Epithelial cell of esophagus (primary cell): ENCODE measurements around the gene MTERF4.

ENCODE experiments used
- DNase-seq: peaks from one replicate; pipeline ENCODE4 v3.0.0; 2010; ENCODE audit warnings: low read depth
- H3K4me3 ChIP-seq: 2 replicates; pipeline ENCODE4 v1.5.1; 2011; ENCODE audit warnings: mild to moderate bottlenecking, low read length, control low read depth
- TF ChIP-seq, protein P1 (sequence below): IDR thresholded peaks from 2 replicates; pipeline ENCODE4 v1.5.1; 2011; ENCODE audit warnings: low read depth, mild to moderate bottlenecking, low read length, control low read depth, inconsistent platforms; ENCODE audit not compliant: insufficient read depth; ENCODE audit errors: missing control alignments

MTERF4 gene

DNA sequence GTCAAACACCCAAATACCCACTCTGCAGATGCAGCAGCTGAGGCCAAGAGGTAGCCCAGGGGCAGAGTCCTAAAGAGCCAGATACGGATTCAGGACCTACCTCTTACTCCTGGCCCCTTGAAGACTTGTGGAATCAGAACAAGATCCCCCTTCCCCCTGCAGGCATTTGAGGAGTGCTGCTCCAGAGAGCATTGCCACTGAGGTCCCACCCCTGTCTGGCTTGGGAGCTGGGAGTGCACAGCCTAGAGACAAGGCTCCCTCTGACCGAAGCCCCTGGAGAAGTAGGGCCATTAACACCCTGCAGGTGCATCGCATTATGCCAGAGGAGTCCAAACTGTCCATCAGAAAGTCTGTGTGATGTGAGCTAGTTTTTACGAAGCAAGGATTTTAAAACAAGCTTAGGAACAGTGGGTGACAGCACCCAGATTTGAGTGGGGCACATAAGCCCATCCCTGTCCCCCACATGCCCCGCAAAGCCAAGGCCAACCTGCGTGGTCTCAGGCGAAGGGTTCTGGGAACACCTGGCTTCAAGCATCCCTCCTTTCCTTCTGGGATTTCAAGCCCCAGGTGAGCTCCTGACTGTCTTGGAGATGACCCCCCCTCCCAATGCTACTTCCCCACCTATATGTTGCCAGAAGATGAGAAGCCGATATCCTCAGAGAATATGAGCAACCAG lies 48.4 kb downstream of the MTERF4 start:
- TF ChIP-seq, protein P1, sequence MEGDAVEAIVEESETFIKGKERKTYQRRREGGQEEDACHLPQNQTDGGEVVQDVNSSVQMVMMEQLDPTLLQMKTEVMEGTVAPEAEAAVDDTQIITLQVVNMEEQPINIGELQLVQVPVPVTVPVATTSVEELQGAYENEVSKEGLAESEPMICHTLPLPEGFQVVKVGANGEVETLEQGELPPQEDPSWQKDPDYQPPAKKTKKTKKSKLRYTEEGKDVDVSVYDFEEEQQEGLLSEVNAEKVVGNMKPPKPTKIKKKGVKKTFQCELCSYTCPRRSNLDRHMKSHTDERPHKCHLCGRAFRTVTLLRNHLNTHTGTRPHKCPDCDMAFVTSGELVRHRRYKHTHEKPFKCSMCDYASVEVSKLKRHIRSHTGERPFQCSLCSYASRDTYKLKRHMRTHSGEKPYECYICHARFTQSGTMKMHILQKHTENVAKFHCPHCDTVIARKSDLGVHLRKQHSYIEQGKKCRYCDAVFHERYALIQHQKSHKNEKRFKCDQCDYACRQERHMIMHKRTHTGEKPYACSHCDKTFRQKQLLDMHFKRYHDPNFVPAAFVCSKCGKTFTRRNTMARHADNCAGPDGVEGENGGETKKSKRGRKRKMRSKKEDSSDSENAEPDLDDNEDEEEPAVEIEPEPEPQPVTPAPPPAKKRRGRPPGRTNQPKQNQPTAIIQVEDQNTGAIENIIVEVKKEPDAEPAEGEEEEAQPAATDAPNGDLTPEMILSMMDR = no peak
- H3K4me3 ChIP-seq = no peak overlapping the region
- DNase-seq = no peak

DNA sequence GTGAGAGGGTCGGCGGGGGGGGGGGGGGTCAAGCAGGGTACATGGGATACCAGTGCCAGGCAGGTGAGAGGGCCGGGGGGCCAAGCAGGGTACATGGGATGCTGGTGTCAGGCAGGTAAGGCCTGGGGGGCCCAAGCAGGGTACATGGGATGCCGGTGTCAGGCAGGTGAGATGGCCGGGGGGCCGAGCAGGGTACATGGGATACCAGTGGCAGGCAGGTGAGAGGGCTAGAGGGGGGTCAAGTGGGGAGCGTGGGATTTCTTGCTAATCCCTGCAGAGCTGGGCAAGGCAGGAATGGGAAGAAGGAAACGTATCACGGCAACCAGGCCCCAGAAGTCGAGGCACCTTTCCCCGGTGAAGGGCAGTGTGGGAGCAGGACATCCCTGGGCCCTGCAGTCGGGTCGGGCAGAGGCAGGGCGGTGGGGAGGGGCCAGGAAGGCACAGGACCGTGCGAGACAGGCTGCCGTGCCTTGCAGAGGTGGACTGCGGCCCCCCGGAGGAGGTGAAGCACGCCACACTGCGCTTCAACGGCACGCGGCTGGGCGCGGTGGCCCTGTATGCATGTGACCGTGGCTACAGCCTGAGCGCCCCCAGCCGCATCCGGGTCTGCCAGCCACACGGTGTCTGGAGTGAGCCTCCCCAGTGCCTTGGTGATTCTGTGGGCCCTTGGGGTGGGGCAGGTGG lies 49.3 kb downstream of the MTERF4 start:
- DNase-seq = no peak
- no peak overlapping the region for H3K4me3 ChIP-seq
- TF ChIP-seq, protein P1 = no peak

DNA sequence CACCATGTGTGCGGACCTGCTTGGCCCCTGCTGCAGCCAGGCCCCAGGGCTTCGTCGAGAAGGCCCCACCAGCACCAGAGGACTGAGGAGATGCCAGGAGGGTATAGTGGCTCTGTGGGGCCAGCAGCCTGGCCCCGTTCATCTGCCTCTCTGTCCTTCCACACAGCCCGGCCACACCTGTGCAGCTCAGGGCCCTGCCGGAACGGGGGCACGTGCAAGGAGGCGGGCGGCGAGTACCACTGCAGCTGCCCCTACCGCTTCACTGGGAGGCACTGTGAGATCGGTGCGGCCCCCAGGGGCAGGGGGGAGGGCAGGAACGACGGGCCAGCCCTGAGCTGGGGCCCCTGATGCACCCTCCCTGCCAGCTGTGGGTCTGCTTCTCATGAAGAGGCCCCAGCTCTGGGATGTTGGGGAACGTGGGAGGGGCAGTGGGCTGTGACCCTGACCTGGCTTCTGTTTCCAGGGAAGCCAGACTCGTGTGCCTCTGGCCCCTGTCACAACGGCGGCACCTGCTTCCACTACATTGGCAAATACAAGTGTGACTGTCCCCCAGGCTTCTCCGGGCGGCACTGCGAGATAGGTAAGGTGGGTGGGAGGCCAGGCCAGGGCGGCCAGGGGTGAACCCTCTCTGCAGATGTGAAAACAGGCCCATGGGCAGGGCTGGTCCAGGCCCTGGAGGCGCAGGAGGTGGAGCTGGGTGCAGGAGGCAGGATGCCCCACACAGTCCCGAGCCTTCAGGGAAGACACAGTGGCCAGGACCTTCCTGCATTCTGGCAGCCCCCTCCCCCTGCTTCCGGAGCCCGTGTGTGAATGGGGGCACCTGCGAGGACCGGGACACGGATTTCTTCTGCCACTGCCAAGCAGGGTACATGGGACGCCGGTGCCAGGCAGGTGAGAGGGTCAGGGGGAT lies 50.3 kb downstream of the MTERF4 start:
- no peak for DNase-seq
- no peak overlapping the region for H3K4me3 ChIP-seq
- TF ChIP-seq, protein P1 = no peak

DNA sequence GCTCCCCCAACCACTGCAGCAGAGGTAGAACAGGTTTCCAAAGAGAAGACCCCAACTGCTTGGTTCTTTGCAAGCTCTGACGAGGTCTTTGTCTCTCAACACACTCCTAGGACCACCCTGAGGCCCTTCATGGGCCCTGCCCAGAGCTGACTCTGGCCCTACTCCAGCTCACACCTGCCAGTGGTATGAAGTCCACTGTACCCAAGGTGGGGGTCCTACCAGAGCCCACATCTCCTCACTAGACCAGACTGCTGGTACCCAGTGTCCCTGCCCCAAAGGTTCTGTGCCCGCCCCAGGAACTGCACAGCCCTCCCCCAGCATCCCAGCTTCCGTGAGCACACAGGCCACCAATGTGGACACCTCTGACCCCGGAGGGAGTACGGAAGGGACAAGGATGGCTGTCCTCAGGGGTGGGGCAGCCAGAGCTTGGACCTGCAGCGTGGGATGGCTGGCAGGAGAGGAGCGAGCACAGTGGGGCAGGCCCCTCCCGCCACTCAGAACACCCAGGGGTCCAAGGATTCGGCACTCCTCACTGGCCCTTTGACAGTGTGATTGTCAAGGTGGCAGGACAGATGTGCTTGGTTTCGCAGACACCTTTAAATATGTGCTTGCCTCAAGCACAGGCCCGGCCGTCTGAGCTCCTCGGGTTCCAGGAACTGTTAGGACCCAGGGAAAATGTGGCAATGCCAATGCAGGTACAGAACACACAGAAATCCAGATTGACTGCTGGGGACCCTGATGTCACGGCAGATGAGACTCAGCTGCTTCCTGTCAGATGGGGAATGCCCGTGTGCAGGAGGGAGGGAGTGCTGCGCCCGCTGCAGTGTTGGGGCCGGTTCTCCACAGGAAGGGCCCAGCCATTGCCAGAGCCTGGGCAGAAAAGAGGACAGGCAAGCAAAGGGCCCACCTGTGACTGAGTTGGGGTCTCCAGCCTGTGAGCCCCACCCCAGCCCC lies 51.2 kb downstream of the MTERF4 start:
- H3K4me3 ChIP-seq = no peak overlapping the region
- TF ChIP-seq, protein P1 = no peak
- no peak for DNase-seq

DNA sequence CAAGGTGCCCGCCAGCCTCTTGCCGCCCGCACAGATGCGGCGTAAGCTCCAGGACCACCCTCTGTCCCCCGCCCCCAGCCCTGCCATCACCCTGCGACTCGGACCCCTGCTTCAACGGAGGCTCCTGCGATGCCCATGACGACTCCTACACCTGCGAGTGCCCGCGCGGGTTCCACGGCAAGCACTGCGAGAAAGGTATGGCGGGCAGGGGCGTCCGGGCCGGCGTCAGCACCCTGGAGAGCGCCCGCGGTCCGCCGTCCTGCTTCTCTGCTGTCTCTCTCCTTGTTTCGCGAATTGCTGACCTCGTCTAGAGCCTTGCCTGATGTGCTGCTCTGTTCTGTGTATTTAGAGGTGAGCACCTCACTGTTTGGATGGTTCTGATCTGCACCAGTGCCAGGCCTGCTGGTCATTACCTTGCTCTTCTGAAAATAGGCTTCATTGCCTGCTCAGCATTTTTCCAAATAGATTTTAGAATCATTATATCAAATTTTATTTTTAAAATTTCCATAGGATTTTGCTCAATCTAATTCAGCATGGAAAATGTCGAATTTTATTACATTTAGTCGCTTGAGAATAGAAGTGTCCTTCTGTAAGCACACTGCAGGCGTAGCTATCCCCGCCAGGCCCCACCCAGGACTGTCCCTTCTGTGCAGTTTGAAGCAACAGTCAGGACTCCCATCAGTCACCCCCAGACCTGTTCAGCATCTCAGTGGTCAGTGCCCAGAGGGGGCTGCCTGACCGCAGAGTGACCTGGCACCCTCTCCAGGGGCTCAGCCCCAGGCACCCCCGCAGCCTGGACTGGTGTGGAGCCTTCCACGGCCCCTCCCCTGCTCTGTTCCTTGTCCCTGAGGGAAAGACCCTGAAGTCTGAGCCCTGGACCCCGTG lies 52.1 kb downstream of the MTERF4 start:
- TF ChIP-seq, protein P1 = no peak
- DNase-seq = no peak
- H3K4me3 ChIP-seq = no peak overlapping the region

DNA sequence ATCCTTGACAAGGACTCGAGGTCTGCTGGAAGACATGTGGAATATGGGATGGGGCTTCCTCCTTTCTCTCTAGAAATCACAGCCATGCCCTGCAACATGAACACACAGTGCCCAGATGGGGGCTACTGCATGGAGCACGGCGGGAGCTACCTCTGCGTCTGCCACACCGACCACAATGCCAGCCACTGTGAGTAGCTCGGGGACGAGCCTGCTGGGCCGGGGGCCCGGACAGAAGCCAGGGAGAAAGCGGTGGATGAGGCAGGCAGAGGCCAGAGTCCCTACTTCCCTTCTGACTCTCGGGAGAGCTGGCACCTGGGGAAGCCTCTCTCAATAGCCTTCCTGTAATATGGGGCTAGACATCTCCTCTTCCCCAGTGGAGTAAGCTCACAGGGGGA lies 53.1 kb downstream of the MTERF4 start:
- H3K4me3 ChIP-seq = no peak overlapping the region
- no peak for DNase-seq
- TF ChIP-seq, protein P1 = no peak
